Measurements from ENCODE around the gene TSR2. TPM values are rescaled to one million over a fixed set of nuclear protein-coding genes. Genes with fewer than 3 reads are reported as not detected.

The TSR2 gene
- total and polyA plus RNA-seq, 2 of the 8 experiments (the other 6 are each of a cell fraction or from before 2014, with no cell fraction given): 15.1 to 44.2 TPM

DNA sequence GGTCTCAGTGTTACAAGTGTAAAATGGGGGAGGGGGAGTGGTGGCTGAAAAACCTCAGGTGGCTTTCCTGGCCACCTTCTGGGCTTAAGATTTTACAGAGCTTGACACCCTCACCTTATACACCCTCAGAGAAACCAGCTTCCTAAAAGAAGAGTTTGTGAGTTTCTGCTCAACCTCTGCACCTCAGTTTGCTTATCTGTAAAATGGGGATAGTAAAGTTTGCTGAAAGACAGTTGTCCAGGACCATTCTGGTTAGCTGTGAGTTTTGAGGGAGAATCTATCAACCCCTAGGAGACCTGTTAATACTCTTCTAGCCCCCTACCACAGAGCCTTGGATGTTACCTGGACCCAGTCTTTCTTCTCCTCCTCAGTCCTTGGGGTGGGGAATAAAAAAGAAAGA, 9.7 kb downstream of the TSR2 start:
- Histone ChIP-seq H3K4ac (replicated peaks; ENCODE audit: insufficient read length, low read depth, low read length) (no peak overlapping the region), H2BK120ac (replicated peaks; ENCODE audit: low read depth, low read length) (no peak overlapping the region), H3K4me3 (ENCODE audit: extremely low read depth in 1 of 4, insufficient read depth in 2 of 4, low read depth in 3 of 4, low read length in 4 of 4) (no peak overlapping the region), H3K27me3 (replicated peaks in 1 of 4; ENCODE audit: control insufficient read depth in 3 of 4, extremely low read depth in 1 of 4, insufficient read depth in 3 of 4, low read length in 3 of 4) (no peaks in the 10 kb centered on the region), H3K23ac (ENCODE audit: insufficient read length) (no peak overlapping the region), H3K9ac (replicated peaks in 1 of 4; ENCODE audit: extremely low read depth in 1 of 4, low read depth in 3 of 4, low read length in 3 of 4) (no peak overlapping the region), H2AFZ (ENCODE audit: low read length) (no peak overlapping the region), H2BK12ac (ENCODE audit: low read depth, low read length) (no peak overlapping the region), H3K4me1 (replicated peaks in 1 of 4; ENCODE audit: control insufficient read depth in 3 of 4, insufficient read depth in 4 of 4, low read length in 3 of 4) (peaks cover 0 to 3% (median 2%) of the 10 kb centered on the region in 4 experiments; a peak in 5 of 7 replicates), H2AK5ac (ENCODE audit: low read depth, low read length) (no peak overlapping the region), H4K5ac (ENCODE audit: insufficient read length, low read depth, low read length) (no peak overlapping the region), H3K9me3 (ENCODE audit: insufficient read depth in 2 of 2, low read depth in 1 of 2, low read length in 1 of 2) (no peaks in the 10 kb centered on the region), H3K18ac (ENCODE audit: extremely low read depth, low read length) (no peak overlapping the region), H4K8ac (ENCODE audit: extremely low read depth, insufficient read depth, low read length) (no peak overlapping the region), H3K27ac (ENCODE audit: low read depth, low read length) (no peak overlapping the region), H3K23me2 (ENCODE audit: low read depth, low read length) (no peaks in the 10 kb centered on the region), H2BK5ac (ENCODE audit: low read depth, low read length) (no peak overlapping the region), H3K79me1 (ENCODE audit: low read depth, low read length) (no peaks in the 10 kb centered on the region), H3K36me3 (ENCODE audit: control insufficient read depth in 2 of 4, insufficient read depth in 4 of 4, low read length in 3 of 4) (peaks cover 2 to 21% (median 13%) of the 10 kb centered on the region in 4 experiments; a peak in 6 of 8 replicates), H3K4me2 (ENCODE audit: insufficient read depth in 1 of 2, low read depth in 2 of 2, low read length in 2 of 2) (no peak overlapping the region), H3K14ac (ENCODE audit: insufficient read length) (no peak overlapping the region), H3K56ac (replicated peaks; ENCODE audit: insufficient read length, low read depth, low read length) (no peak overlapping the region), H4K91ac (replicated peaks; ENCODE audit: insufficient read length, low read length) (no peak overlapping the region), H2BK20ac (ENCODE audit: low read length) (no peak overlapping the region), H3K79me2 (ENCODE audit: control insufficient read depth in 1 of 2, insufficient read depth in 2 of 2, low read length in 2 of 2) (no peaks in the 10 kb centered on the region), H4K20me1 (replicated peaks in 1 of 2; ENCODE audit: control insufficient read depth in 1 of 2, insufficient read depth in 2 of 2, low read length in 2 of 2) (no peaks in the 10 kb centered on the region), H2BK15ac (ENCODE audit: low read length) (no peak overlapping the region)
- CTCF ChIA-PET (ENCODE audit: partially characterized antibody): no interaction called here
- POLR2A ChIA-PET (ENCODE audit: partially characterized antibody): no interaction called here
- FAIRE-seq: no peak
- no peak for DNase-seq (ENCODE audit: low read depth in 1 of 2, low spot score in 2 of 2)
- TF ChIP-seq GTF2F1 (IDR thresholded peaks at IDR 0.05; ENCODE audit: borderline replicate concordance, low read depth, low read length) (no peak), POLR2A (IDR thresholded peaks at IDR 0.05; ENCODE audit: control extremely low read depth in 1 of 2, low read depth in 2 of 2, low read length in 2 of 2) (no peak), HDAC2 (IDR thresholded peaks at IDR 0.05; ENCODE audit: borderline replicate concordance in 1 of 2, low read depth in 2 of 2, low read length in 2 of 2) (no peak), CBX8 (IDR thresholded peaks at IDR 0.05; ENCODE audit: borderline replicate concordance, low read depth, low read length) (no peak), KDM5A (IDR thresholded peaks at IDR 0.05; ENCODE audit: low read length) (no peak), YY1 (IDR thresholded peaks at IDR 0.05; ENCODE audit: low read depth, low read length) (no peak), BRCA1 (IDR thresholded peaks at IDR 0.05; ENCODE audit: low read depth, low read length) (no peak), SIN3A (conservative IDR thresholded peaks at IDR 0.05 in 1 of 2, IDR thresholded peaks at IDR 0.05 in 1 of 2; ENCODE audit: low read depth in 1 of 2, low read length in 2 of 2) (no peak), RFX5 (IDR thresholded peaks at IDR 0.05; ENCODE audit: borderline replicate concordance, low read depth, low read length) (no peak), MAFK (IDR thresholded peaks at IDR 0.05; ENCODE audit: low read depth, low read length) (no peak)
- TF ChIP-seq, protein P1, sequence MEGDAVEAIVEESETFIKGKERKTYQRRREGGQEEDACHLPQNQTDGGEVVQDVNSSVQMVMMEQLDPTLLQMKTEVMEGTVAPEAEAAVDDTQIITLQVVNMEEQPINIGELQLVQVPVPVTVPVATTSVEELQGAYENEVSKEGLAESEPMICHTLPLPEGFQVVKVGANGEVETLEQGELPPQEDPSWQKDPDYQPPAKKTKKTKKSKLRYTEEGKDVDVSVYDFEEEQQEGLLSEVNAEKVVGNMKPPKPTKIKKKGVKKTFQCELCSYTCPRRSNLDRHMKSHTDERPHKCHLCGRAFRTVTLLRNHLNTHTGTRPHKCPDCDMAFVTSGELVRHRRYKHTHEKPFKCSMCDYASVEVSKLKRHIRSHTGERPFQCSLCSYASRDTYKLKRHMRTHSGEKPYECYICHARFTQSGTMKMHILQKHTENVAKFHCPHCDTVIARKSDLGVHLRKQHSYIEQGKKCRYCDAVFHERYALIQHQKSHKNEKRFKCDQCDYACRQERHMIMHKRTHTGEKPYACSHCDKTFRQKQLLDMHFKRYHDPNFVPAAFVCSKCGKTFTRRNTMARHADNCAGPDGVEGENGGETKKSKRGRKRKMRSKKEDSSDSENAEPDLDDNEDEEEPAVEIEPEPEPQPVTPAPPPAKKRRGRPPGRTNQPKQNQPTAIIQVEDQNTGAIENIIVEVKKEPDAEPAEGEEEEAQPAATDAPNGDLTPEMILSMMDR (IDR thresholded peaks at IDR 0.05; ENCODE audit: control extremely low read depth in 1 of 3, insufficient read depth in 1 of 3, low read depth in 1 of 3, low read length in 3 of 3): no peak
- TF ChIP-seq, protein P2, sequence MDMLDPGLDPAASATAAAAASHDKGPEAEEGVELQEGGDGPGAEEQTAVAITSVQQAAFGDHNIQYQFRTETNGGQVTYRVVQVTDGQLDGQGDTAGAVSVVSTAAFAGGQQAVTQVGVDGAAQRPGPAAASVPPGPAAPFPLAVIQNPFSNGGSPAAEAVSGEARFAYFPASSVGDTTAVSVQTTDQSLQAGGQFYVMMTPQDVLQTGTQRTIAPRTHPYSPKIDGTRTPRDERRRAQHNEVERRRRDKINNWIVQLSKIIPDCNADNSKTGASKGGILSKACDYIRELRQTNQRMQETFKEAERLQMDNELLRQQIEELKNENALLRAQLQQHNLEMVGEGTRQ (IDR thresholded peaks at IDR 0.05; ENCODE audit: low read length): no peak
